MCF 10A (cell line): ENCODE results near the gene FBXW12. TPM values are rescaled to one million over a fixed set of nuclear protein-coding genes. Genes with fewer than 3 reads are reported as not detected.
A peak's percentile ranks its signal among the peaks of the same experiment; 100 is the strongest.

Source experiments
- BruUV-seq: library from RNA; stranded (reverse); fragments of 400-500 nt; replicated peaks from 2 replicates; lab custom pipeline; 2021; lab: Mats Ljungman, UMichigan
- CTCF ChIA-PET: fragments of 300-600 bp; sonication (Branson Sonifier 250); formaldehyde crosslinking; extraction: SDS; loops from one replicate; lab custom pipeline; 2021; ENCODE audit warnings: antibody characterized with exemption, inconsistent platforms; lab: Yijun Ruan, JAX
- POLR2A ChIA-PET: fragments of 300-600, 350-650 bp; sonication (Branson Sonifier 250); formaldehyde crosslinking; extraction: SDS; loops from one replicate; lab custom pipeline; 2020; ENCODE audit warnings: antibody characterized with exemption, inconsistent platforms; lab: Yijun Ruan, JAX
- DNase-seq: peaks from one replicate; pipeline ENCODE4 v3.0.0-alpha.2; 2018; ENCODE audit not compliant: unreplicated experiment
- H3K27ac Mint-ChIP-seq: one replicate; pipeline ENCODE4 v1.8.0; 2022; ENCODE audit warnings: mild to moderate bottlenecking, low read depth, mixed read lengths; ENCODE audit not compliant: unreplicated experiment
- H3K27me3 Mint-ChIP-seq: one replicate; pipeline ENCODE4 v1.8.0; 2022; ENCODE audit warnings: mixed read lengths; ENCODE audit not compliant: insufficient read depth, unreplicated experiment
- H3K36me3 Mint-ChIP-seq: one replicate; pipeline ENCODE4 v1.8.0; 2022; ENCODE audit warnings: mild to moderate bottlenecking, moderate library complexity, mixed read lengths; ENCODE audit not compliant: insufficient read depth, unreplicated experiment
- H3K4me1 Mint-ChIP-seq: one replicate; pipeline ENCODE4 v1.8.0; 2022; ENCODE audit warnings: mixed read lengths; ENCODE audit not compliant: insufficient read depth, unreplicated experiment
- H3K4me3 Mint-ChIP-seq: one replicate; pipeline ENCODE4 v1.8.0; 2022; ENCODE audit warnings: mild to moderate bottlenecking, moderate library complexity, mixed read lengths; ENCODE audit not compliant: unreplicated experiment
- H3K9me3 Mint-ChIP-seq: one replicate; pipeline ENCODE4 v1.8.0; 2022; ENCODE audit warnings: mixed read lengths; ENCODE audit not compliant: unreplicated experiment
- intact Hi-C: fragments of 100-400 bp; cut with micrococcal nuclease; formaldehyde crosslinking; loops from 2 replicates; pipeline ENCODE4 v1.14.1; 2022
- total RNA-seq: library from RNA; stranded (reverse); gene quantifications from 2 replicates; pipeline ENCODE4 v1.2.3, GENCODE V29; 2022
- TF ChIP-seq, protein P1 (sequence below): fragments of 200-600 bp; IDR thresholded peaks from one replicate; pipeline ENCODE4 v1.8.0; 2022; ENCODE audit warnings: antibody characterized with exemption, mild to moderate bottlenecking; ENCODE audit not compliant: unreplicated experiment

FBXW12 gene
- total RNA-seq, 1 experiment from 2014 or later = not detected

DNA sequence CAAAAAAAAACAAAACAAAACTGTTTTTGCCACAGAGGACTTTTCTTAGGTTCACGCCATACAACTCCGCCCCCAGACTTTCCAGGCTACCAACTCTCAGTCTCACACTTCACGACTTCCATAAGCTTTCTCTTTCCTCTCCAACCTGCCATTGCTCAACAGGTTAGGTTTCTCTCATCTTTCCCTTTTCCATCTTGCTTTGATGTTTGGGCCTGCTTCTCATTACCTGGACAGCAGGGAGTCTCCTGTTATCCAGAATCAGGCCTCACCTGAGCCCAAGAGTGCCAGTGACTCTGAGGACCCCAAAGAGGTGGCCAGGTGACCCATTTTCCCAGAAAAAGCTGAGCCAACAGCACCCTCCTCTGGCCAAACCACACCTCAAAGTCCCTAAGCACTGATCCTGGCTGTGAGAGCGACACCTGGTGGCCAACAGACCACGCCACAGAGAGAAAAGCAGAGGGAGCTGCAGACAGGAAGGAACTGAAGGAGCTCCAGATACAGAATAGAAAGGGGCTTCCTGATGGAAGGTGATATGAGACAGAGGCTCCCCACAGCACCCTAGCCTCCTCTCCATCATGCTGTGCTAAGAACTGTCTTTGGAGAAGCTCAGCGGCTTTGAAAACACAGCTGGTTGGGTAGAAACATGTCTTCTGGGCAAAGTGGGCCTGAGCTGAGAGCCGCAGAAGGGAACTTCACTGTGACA lies 63.9 kb downstream of the FBXW12 start:
- ChIA-PET POLR2A (interaction anchor here (0.7 to 20.2 kb wide), 21 partner anchors 8 to 280 kb away, joined by 3 to 749 read pairs (median 4); partner anchors contain the start of genes ATRIP, CDC25A, PFKFB4 and SPINK8), CTCF (interaction anchor here (0.6 to 10.7 kb wide), 99 partner anchors 10 to 1697 kb away, joined by 3 to 647 read pairs (median 5); partner anchors contain the start of genes ATRIP, CDC25A, NME6 and PFKFB4)
- Mint-ChIP-seq H3K27ac (no peak overlapping the region), H3K36me3 (peaks cover 37% of the 10 kb centered on the region), H3K4me3 (no peak overlapping the region), H3K27me3 (no peaks in the 10 kb centered on the region), H3K4me1 (peaks cover 51% of the 10 kb centered on the region), H3K9me3 (no peaks in the 10 kb centered on the region)
- DNase-seq = peak; percentile 89
- TF ChIP-seq, protein P1, sequence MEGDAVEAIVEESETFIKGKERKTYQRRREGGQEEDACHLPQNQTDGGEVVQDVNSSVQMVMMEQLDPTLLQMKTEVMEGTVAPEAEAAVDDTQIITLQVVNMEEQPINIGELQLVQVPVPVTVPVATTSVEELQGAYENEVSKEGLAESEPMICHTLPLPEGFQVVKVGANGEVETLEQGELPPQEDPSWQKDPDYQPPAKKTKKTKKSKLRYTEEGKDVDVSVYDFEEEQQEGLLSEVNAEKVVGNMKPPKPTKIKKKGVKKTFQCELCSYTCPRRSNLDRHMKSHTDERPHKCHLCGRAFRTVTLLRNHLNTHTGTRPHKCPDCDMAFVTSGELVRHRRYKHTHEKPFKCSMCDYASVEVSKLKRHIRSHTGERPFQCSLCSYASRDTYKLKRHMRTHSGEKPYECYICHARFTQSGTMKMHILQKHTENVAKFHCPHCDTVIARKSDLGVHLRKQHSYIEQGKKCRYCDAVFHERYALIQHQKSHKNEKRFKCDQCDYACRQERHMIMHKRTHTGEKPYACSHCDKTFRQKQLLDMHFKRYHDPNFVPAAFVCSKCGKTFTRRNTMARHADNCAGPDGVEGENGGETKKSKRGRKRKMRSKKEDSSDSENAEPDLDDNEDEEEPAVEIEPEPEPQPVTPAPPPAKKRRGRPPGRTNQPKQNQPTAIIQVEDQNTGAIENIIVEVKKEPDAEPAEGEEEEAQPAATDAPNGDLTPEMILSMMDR = peak; percentile 99
- BruUV-seq = no TSS peak
- intact Hi-C loops = loop anchor here (1.0 kb wide), 4 partner anchors 35 to 242 kb away; no protein-coding TSS in a partner anchor

DNA sequence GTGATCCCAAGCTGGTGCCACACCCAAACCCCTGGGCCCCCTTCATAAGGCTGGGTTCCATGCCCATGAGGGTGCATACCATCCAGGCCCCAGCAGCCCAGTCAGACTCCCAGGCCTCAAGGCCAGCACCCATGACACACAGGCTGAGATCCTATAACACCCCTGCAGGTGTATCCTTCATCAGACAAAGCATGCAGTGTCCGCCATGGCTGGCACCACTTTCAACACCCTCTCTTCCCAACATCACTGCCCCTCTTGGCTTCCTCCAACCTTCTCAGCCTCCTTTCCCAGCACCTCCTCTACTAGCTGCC lies 64.4 kb downstream of the FBXW12 start:
- Mint-ChIP-seq H3K4me1 (peaks cover 46% of the 10 kb centered on the region), H3K4me3 (no peak overlapping the region), H3K36me3 (peaks cover 38% of the 10 kb centered on the region), H3K27me3 (no peaks in the 10 kb centered on the region), H3K9me3 (no peaks in the 10 kb centered on the region), H3K27ac (no peak overlapping the region)
- TF ChIP-seq, protein P1 = no peak
- no peak for DNase-seq
- ChIA-PET POLR2A (interaction anchor here (0.7 to 20.2 kb wide), 19 partner anchors 8 to 249 kb away, joined by 3 to 749 read pairs (median 6); partner anchors contain the start of genes ATRIP, CDC25A and PFKFB4), CTCF (interaction anchor here (0.6 to 10.7 kb wide), 88 partner anchors 9 to 1698 kb away, joined by 3 to 647 read pairs (median 6); partner anchors contain the start of genes ATRIP, CDC25A, NME6 and PFKFB4)
- no TSS peak for BruUV-seq
- intact Hi-C loops = loop anchor here (1.0 kb wide), 4 partner anchors 35 to 242 kb away; no protein-coding TSS in a partner anchor

- no peak for DNase-seq
- intact Hi-C loops = loop anchor here (1.0 kb wide), 4 partner anchors 36 to 243 kb away; no protein-coding TSS in a partner anchor
- Mint-ChIP-seq H3K27ac (no peak overlapping the region), H3K4me1 (peaks cover 41% of the 10 kb centered on the region), H3K36me3 (peaks cover 38% of the 10 kb centered on the region), H3K4me3 (no peak overlapping the region), H3K9me3 (no peaks in the 10 kb centered on the region), H3K27me3 (no peaks in the 10 kb centered on the region)
- BruUV-seq = no TSS peak
- POLR2A ChIA-PET = interaction anchor here (0.6 to 20.2 kb wide), 11 partner anchors 9 to 249 kb away, joined by 3 to 749 read pairs (median 6); partner anchors contain the start of genes ATRIP, CDC25A and PFKFB4
- CTCF ChIA-PET = interaction anchor here (0.7 to 10.7 kb wide), 55 partner anchors 9 to 474 kb away, joined by 3 to 647 read pairs (median 8); partner anchors contain the start of genes ATRIP, CDC25A, NME6 and UCN2
- TF ChIP-seq, protein P1 = no peak
Measured at GRCh38 chr3:48436855-48437254, 64.8 kb downstream of the FBXW12 start.

GRCh38 chr3:48437812-48438211 lies 65.8 kb downstream of the FBXW12 start:
- Mint-ChIP-seq H3K9me3 (no peaks in the 10 kb centered on the region), H3K4me1 (peaks cover 33% of the 10 kb centered on the region), H3K27me3 (no peaks in the 10 kb centered on the region), H3K36me3 (peaks cover 38% of the 10 kb centered on the region), H3K27ac (peak overlapping the region; percentile 35), H3K4me3 (no peak overlapping the region)
- TF ChIP-seq, protein P1 = no peak
- POLR2A ChIA-PET = interaction anchor here (0.6 to 20.2 kb wide), 2 partner anchors 29 to 237 kb away, joined by 3 to 749 read pairs; no protein-coding TSS in a partner anchor
- CTCF ChIA-PET = interaction anchor here (0.6 to 10.7 kb wide), 5 partner anchors 8 to 324 kb away, joined by 5 to 647 read pairs (median 80); partner anchors contain the start of gene ATRIP
- intact Hi-C loops = no loop called here
- no peak for DNase-seq
- BruUV-seq = no TSS peak
